B cell (primary cell): ENCODE results near the gene LRP6. TPM values are rescaled to one million over a fixed set of nuclear protein-coding genes. Genes with fewer than 3 reads are reported as not detected.

Experiments
- ATAC-seq: fragments of 200-7000 bp; cut with Tn5 transposase; one replicate; pipeline ENCODE4 v1.10.0; 2021; ENCODE audit warnings: low read depth, mild to moderate bottlenecking, moderate number of reproducible peaks, moderate library complexity
- CTCF ChIA-PET: fragments of 350-600 bp; sonication (Branson Sonifier 250); formaldehyde crosslinking; loops from one replicate; lab custom pipeline; 2021; ENCODE audit warnings: antibody characterized with exemption, inconsistent platforms; lab: Charles Lee
- POLR2A ChIA-PET: fragments of 350-600 bp; sonication (Branson Sonifier 250); formaldehyde crosslinking; loops from one replicate; lab custom pipeline; 2021; ENCODE audit warnings: antibody characterized with exemption; lab: Charles Lee
- DNase-seq: peaks from one replicate; pipeline ENCODE4 v3.0.0; 2013
- H2AFZ ChIP-seq: 2 replicates; pipeline ENCODE4 v1.6.1; 2012; ENCODE audit warnings: mild to moderate bottlenecking, low read depth, low read length; ENCODE audit not compliant: insufficient read depth, poor library complexity, severe bottlenecking
- H3K27ac ChIP-seq, 2 donors: 1 replicate in 1 of 2; 2 replicates in 1 of 2; pipeline ENCODE4 v1.5.1; 2012 to 2013; ENCODE audit warnings: low read length in 2 of 2, mild to moderate bottlenecking in 2 of 2, moderate library complexity in 1 of 2
- H3K27me3 ChIP-seq, 4 experiments: fragments of 200-600 bp in 1 of 4; sonication (generic) in 1 of 4; replicated peaks in 1 of 4; 1 replicate in 2 of 4; 2 replicates in 2 of 4; pipeline versions ENCODE4 v1.6.1 to v1.7.0; 2013 to 2016; ENCODE audit warnings: low read length in 3 of 4, mild to moderate bottlenecking in 2 of 4, mixed read lengths in 1 of 4, moderate library complexity in 1 of 4; ENCODE audit not compliant: insufficient read depth in 4 of 4, control insufficient read depth in 3 of 4; ENCODE audit errors: control extremely low read depth in 1 of 4
- H3K36me3 ChIP-seq, 2 experiments: replicated peaks in 1 of 2; 1 replicate in 1 of 2; 2 replicates in 1 of 2; pipeline versions ENCODE4 v1.6.1 to v1.7.1; 2013; ENCODE audit warnings: low read length in 1 of 2; ENCODE audit not compliant: insufficient read depth in 2 of 2, control insufficient read depth in 1 of 2; ENCODE audit errors: control extremely low read depth in 1 of 2, extremely low read depth in 1 of 2
- H3K4me1 ChIP-seq, 2 donors: fragments of 200-600 bp in 1 of 2; sonication (generic) in 1 of 2; 1 replicate in 1 of 2; 2 replicates in 1 of 2; pipeline versions ENCODE4 v1.5.1 to v1.6.1; 2013 to 2017; ENCODE audit warnings: low read length in 2 of 2; ENCODE audit not compliant: control insufficient read depth in 2 of 2, insufficient read depth in 2 of 2
- H3K4me2 ChIP-seq: replicated peaks from 2 replicates; pipeline ENCODE3; 2012; ENCODE audit warnings: mild to moderate bottlenecking, low read depth, low read length; ENCODE audit not compliant: poor library complexity, severe bottlenecking
- H3K4me3 ChIP-seq, 5 experiments: fragments of 200-600 bp in 1 of 5; sonication (generic) in 1 of 5; 1 replicate in 3 of 5; 2 replicates in 2 of 5; pipeline versions ENCODE4 v1.5.1 to v1.7.0; 2011 to 2016; ENCODE audit warnings: low read length in 4 of 5, mild to moderate bottlenecking in 4 of 5, low read depth in 2 of 5, control low read depth in 1 of 5, moderate library complexity in 1 of 5; ENCODE audit not compliant: insufficient read depth in 1 of 5; ENCODE audit errors: control extremely low read depth in 1 of 5, extremely low read depth in 1 of 5
- H3K79me2 ChIP-seq: fragments of 200-600 bp; sonication (generic); one replicate; pipeline ENCODE4 v1.6.0; 2016; ENCODE audit warnings: low read length; ENCODE audit not compliant: control insufficient read depth, insufficient read depth
- H3K9ac ChIP-seq: fragments of 200-600 bp; sonication (generic); 2 replicates; pipeline ENCODE4 v1.6.1; 2017; ENCODE audit warnings: mild to moderate bottlenecking, low read length, moderate library complexity
- H3K9me3 ChIP-seq, 3 donors: one replicate each; pipeline versions ENCODE4 v1.6.1 to v1.7.1; 2013; ENCODE audit warnings: low read length in 2 of 3; ENCODE audit not compliant: control insufficient read depth in 2 of 3, insufficient read depth in 1 of 3; ENCODE audit errors: control extremely low read depth in 1 of 3
- H4K20me1 ChIP-seq: 2 replicates; pipeline ENCODE4 v1.6.0; 2012; ENCODE audit warnings: mild to moderate bottlenecking, low read length; ENCODE audit not compliant: insufficient read depth, control insufficient read depth, poor library complexity, severe bottlenecking
- H3K27ac Mint-ChIP-seq: one replicate; pipeline ENCODE4 v1.8.0; 2021; ENCODE audit warnings: mixed read lengths
- H3K27me3 Mint-ChIP-seq: one replicate; pipeline ENCODE4 v1.8.0; 2021; ENCODE audit warnings: mixed read lengths
- H3K4me1 Mint-ChIP-seq: one replicate; pipeline ENCODE4 v1.8.0; 2021; ENCODE audit warnings: mixed read lengths
- H3K4me3 Mint-ChIP-seq: one replicate; pipeline ENCODE4 v1.8.0; 2021; ENCODE audit warnings: mixed read lengths
- H3K9me3 Mint-ChIP-seq: one replicate; pipeline ENCODE4 v1.8.0; 2022; ENCODE audit warnings: mixed read lengths; ENCODE audit not compliant: insufficient read depth
- CTCF ChIP-seq: fragments of 200-600 bp; IDR thresholded peaks from one replicate; pipeline ENCODE4 v1.8.0; 2022; ENCODE audit warnings: antibody characterized with exemption, mild to moderate bottlenecking
- EZH2 ChIP-seq: IDR thresholded peaks from 2 replicates; pipeline ENCODE4 v1.6.1; 2012; ENCODE audit warnings: borderline replicate concordance, low read depth, mild to moderate bottlenecking, moderate library complexity, low read length; ENCODE audit not compliant: insufficient read depth, poor library complexity, severe bottlenecking
- WGBS: methylation state at CpG from one replicate; pipeline ENCODE4 v1.1.5; 2013; ENCODE audit warnings: missing lambda C conversion rate; ENCODE audit not compliant: insufficient coverage; 5-methylcytosine and 5-hydroxymethylcytosine counted together
- intact Hi-C: fragments of 100-400 bp; cut with micrococcal nuclease; formaldehyde crosslinking; loops from one replicate; pipeline ENCODE4 v1.10.0; 2022
- polyA plus RNA-seq: library from polyadenylated mRNA; depleted of rRNA; stranded (reverse); fragments of >200 nt; gene quantifications from 2 replicates; pipeline ENCODE4 v1.2.3, GENCODE V29; 2012
- total RNA-seq, 2 donors: library from RNA; stranded (reverse); fragments of 120-200 nt in 1 of 2; gene quantifications; 1 replicate in 1 of 2; 2 replicates in 1 of 2; pipeline versions ENCODE4 v1.2.3 to v1.2.4, GENCODE V29; 2013 to 2022

Gene LRP6
- total and polyA plus RNA-seq, 2 donors (not counting 1 experiment from before 2014, with no cell fraction given), result 0.34 to 2.8 TPM

- POLR2A ChIA-PET, result no interaction called here
- DNase-seq (no peak), ATAC-seq (no peak)
- Histone ChIP-seq H3K27ac (no peak overlapping the region), H4K20me1 (no peaks in the 10 kb centered on the region), H3K4me2 (no peak overlapping the region), H3K9ac (no peak overlapping the region), H3K4me1 (no peaks in the 10 kb centered on the region), H3K36me3 (no peaks in the 10 kb centered on the region), H3K4me3 (no peak overlapping the region), H3K9me3 (peaks cover 0 to 9% (median 1%) of the 10 kb centered on the region in 3 donors), H2AFZ (no peak overlapping the region), H3K27me3 (no peaks in the 10 kb centered on the region), H3K79me2 (no peaks in the 10 kb centered on the region)
- intact Hi-C loops, result no loop called here
- CTCF ChIA-PET, result no interaction called here
- H3K27me3 Mint-ChIP-seq, result peaks cover 8% of the 10 kb centered on the region
- no peaks in the 10 kb centered on the region for H3K4me1 Mint-ChIP-seq
- H3K9me3 Mint-ChIP-seq, result peaks cover 2% of the 10 kb centered on the region
- TF ChIP-seq EZH2, result no peak
- TF ChIP-seq CTCF, result no peak
- H3K27ac Mint-ChIP-seq, result no peak overlapping the region
- no peak overlapping the region for H3K4me3 Mint-ChIP-seq
- WGBS, result no CpG with 5 or more reads among the region's 1 CpG
These were observed 71.3 kb downstream of the LRP6 start for GRCh38 chr12:12195516-12195915.

- no peaks in the 10 kb centered on the region for H3K79me2 ChIP-seq
- no peaks in the 10 kb centered on the region for H3K27me3 ChIP-seq
- Mint-ChIP-seq H3K27me3 (peaks cover 8% of the 10 kb centered on the region), H3K9me3 (peaks cover 2% of the 10 kb centered on the region), H3K4me3 (no peak overlapping the region), H3K4me1 (no peaks in the 10 kb centered on the region), H3K27ac (no peak overlapping the region)
- POLR2A ChIA-PET, result no interaction called here
- WGBS, result no CpG with 5 or more reads among the region's 3 CpGs
- TF ChIP-seq CTCF (no peak), EZH2 (no peak)
- H3K27ac ChIP-seq, result no peak overlapping the region
- intact Hi-C loops, result no loop called here
- CTCF ChIA-PET, result no interaction called here
- peaks cover 0 to 9% (median 1%) of the 10 kb centered on the region in 3 donors for H3K9me3 ChIP-seq
- no peaks in the 10 kb centered on the region for H3K36me3 ChIP-seq
- no peak overlapping the region for H3K9ac ChIP-seq
- ATAC-seq (no peak), DNase-seq (no peak)
- no peak overlapping the region for H2AFZ ChIP-seq
- no peak overlapping the region for H3K4me2 ChIP-seq
- H3K4me1 ChIP-seq, result no peaks in the 10 kb centered on the region
- H4K20me1 ChIP-seq, result no peaks in the 10 kb centered on the region
- no peak overlapping the region for H3K4me3 ChIP-seq
These were observed 71.8 kb downstream of the LRP6 start for GRCh38 chr12:12195081-12195480.
